HG02588 (cell line): ENCODE results near the gene GALNT16.

Source experiments
- ATAC-seq: cut with Tn5 transposase; IDR thresholded peaks from one replicate; pipeline ENCODE4 v1.9.1; 2021; ENCODE audit warnings: mild to moderate bottlenecking, moderate library complexity; ENCODE audit not compliant: unreplicated experiment

GALNT16 gene

DNA sequence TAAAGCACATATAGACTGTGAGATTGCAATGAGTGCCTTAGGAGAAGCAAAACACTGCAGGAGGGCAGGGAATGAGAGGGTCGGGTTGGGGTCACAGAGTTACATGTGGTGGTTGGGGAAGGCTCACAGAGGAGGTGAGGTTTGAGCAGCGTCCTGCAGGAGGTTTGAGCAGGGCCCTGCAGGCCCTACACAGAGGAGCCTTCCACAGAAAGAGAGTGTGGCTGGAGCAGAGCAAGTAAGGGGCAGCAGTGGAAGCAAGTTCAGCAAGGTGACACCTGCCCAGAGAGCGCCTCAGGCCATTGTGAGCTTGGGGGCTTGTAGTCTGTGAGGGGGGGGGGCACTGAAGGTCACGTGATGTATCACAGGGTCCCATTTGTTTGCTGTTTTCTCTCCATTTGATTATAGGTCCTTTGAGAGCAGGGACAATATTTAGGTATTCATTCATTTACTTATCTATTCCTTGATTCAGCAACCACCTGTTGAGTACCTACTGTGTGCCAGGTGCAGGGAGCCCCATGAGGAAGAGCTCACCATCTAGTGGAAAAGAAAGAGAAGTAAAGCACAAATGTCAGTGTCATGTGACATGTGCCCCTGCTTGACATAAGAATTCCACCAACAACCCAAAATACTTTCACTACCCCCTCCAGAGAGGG is 56.6 kb downstream of the GALNT16 start:
- no peak for ATAC-seq

DNA sequence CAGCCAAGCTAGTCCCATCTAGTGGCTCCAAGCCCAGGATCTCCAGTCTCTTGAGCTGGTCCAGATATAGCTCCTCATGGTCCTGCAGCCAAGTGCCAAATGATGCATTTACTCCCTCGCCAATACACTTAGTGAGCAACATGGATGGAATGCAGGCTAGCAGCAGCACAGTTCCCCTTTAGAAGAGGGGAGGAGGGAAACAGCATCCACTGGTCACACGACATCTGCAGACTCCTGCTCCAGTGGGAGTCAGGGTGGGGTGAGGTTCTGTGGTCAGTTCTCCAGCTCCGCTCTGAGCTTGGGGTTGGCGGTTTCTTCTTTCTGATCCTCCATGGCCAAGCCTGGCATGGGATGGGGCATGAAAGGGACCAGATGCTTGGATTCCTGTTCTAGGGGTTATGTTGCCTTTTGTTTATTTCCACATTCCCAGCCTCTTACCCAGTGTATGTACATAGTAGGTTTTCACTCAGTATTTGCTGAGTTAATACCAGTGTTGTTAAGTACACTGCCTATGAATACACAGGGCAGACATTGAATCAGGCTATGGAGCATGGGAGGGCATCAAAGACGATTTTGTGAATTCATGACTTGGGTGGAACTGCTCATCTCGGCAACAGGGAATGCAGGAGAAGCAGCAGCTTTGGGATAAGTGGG is 57.3 kb downstream of the GALNT16 start:
- ATAC-seq = no peak

DNA sequence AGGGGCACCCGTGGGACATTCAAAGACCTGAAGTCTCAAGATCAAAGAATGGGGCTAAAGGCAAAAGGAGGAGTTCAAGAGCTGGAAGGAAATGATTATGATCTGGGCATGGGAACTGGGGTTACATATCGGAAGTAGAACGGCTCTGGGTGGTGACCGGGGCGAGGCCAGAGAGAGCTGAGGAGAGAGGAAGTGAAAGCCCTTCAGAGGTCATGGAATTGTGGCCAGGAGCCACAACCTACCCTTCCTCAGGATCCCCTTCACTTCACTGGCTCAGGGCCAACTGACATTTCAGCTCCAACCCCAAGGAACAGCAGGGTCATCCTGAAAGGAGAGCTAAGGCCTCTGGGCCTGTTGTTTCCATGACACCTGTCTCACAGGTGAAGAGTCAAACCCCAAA is 57.8 kb downstream of the GALNT16 start:
- ATAC-seq = no peak

DNA sequence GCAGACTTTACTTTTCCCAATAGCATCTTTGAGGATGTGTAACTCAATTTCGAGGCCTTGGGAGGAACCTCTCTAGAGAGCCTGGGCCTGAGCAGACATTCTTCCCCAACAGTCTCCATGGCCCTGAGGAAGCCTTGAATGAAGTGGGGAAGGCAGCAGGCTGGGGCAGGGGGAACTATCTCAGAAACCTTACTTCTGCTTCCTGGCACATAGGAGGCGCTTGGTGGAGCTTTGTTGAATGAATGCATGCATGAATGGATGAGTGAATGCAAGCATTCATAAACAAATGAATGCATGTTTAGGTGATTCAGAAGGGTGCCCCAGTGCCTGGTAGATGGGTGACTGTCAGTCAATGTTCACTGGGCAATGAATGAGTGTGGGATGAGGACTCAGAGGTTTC is 58.3 kb downstream of the GALNT16 start:
- ATAC-seq = no peak

DNA sequence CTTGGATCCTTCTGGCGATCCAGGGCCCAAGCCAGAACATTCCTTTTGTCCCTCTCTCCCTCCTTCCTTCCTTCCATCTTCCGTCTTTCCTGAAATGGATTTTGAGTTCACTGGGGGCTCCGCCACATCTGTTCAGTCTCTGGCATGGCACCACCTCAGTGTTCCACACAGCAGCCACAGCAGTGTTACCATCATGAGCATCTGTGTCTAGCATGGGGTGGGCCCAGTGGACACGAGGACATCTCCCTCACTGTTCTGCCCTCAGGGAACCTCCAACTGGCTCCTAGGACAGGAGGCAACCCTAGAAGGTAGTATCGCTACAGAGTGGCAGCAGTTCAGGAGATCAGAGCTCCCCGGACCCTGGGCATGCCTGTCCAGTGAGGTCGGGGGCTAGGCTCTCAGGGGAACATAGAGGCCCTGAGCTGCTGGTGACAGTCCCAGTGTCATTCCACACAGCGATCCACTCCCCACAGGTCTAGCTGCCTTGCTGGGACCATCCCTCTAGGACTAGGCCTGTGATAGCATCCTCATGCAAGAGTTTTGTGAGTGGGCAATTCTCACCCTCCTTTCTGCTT is 59.0 kb downstream of the GALNT16 start:
- ATAC-seq = no peak

DNA sequence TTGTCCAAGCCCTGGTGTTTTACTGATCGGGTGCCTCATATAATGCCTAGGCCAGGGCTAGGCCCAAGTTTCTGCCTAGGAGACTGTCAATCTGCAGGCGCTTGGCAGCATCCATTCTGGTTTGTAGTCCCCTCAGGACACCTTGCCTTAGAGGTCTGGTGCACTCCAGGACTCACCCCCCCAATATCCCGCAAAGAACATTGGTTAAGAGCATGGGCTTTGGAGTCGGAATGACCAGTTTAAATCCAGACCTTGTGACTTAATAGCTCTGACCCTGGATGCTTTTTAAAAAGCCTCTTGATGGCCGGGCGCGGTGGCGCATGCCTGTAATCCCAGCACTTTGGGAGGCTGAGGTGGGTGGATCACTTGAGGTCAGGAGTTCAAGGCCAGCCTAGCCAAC is 60.0 kb downstream of the GALNT16 start:
- ATAC-seq = no peak

DNA sequence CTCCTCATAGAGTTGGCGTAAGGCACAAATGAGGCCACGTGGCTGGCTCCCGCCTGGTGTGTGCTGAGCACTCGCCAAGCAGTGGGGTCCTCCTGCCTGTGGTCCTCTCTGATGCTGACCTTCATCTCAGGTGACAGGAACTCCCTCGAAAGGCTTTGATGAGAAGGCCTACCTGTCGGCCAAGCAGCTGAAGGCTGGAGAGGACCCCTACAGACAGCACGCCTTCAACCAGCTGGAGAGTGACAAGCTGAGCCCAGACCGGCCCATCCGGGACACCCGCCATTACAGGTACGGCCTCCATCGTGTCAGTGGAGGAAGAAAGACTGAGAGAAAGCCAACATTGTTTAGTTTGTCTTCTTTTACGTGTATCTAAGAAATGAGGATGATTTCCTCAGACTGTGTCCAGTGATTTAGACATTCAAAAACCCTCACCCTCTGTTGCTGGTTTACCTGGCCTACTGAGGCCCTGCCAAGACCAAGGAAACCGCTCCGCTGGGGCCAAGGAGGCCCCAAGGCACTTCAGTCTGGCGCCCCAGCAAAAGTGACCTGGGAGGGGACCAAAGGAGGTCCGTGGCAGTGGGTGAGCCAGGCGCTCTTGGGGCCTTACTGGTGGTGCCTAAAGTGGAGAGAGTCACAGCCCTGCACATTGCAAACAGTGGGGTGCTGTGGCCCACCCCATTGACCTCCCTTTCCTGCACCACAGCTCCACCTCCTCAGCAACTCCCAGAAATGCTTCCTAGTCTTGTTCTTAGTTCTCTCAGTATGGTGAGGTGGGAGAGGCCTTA is 60.8 kb downstream of the GALNT16 start:
- no peak for ATAC-seq

DNA sequence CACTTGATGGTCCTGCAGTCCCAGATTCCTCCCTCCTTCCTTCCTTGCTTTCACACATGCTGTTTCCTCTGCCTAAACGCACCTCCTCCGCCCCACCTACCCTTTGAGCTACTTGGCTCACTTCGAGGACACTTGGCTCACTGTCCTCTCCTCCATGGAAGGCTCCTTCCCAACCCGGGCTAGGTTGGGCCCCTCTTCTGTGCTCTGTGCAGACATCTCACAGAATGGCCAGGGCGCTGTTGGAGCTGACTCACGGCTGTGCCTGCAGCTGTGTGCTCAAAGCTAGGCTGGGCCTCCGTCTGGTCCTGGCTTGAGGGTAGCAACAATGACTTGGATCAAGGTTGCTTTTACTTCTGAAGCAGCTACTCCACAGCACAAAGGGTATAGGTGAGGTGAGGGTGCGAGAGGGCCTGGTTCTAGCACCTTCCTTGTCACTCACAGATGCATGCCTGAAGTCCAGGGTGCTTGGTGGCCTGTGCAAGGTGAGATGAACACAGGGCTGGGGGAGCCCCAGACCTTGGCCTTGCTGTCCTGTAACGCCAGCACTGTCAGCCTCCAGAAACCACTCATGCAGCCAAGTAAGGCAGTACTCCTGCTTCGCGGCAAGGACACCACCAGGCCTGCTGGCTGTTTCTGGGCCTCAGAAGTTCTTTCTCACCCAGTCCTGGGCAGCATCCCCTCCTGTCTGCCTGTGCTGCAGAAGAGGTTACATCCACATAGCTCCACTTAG is 61.8 kb downstream of the GALNT16 start:
- ATAC-seq = no peak

DNA sequence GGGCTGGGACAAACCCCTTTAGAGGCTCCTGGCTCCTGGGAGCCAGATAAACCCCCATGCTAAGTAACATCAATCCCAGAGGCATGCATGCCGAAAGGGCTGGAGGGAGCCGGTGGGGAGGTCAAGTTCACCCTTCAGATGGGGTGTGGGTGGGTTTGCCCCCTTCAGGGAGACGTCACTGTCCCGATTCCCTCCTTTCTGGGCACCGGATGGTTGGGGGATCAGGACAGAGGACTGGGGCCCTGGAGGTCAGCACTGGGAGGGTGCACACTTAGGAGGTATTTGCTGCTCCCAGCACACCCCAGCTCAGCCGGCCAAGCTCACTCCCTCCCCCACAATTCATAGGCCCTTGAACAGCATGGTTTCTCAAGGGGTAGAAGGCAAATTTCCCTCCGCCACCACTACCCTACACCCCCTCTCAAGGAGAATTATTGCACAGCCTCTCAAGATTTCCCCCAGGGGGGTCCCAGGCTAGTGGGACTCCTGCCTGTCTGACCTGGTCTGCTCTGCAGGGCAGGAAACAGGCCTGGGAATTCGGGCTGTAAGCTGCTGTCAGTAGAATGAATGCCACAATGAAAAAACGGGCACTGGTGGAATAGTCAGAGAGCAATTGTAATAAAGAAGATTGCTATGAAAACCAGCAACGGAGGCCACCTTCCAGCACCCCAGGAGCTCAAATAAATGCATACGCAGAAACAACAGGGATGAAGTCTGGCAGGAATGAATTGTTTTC is 63.5 kb downstream of the GALNT16 start:
- ATAC-seq = no peak

DNA sequence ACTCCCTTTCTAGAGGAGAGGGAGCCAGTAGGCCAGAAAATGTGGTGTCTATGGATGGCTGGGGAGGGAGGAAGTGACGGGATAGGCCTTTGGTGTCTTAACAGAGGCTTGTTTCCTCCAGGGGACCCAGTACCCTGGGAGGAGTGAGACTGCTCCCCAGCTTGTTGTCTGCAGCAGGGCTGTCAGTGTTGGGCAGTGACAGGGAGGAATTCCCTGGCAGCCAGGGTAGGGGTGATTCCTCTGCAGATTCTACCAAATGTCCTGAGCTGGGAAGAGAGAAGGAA is 64.0 kb downstream of the GALNT16 start:
- no peak for ATAC-seq

DNA sequence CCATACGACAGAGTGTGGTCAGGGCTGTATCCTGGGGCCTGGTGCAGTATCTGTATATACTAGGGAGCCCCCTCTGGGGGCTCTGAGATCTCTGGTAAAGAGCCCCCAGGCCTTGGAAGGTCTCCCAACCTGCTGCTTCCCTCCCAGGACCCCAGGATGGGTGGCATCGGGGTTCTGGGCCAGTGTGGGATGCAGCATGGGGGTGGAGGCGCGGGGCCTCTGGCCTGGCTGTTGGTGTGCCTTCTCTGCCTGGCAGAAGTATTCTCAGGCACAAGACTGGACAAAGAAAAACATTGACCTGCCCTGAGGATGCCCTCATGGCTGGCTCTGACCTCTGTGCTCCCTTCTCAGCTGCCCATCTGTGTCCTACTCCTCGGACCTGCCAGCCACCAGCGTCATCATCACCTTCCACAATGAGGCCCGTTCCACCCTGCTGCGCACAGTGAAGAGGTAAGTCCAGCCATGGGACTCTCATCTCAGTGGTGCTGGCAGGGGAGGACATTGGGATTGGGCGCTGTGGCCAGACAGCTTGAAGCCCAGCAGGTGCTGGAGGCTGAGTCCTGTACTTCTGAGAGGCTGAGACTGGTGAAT is 64.5 kb downstream of the GALNT16 start:
- ATAC-seq = no peak

DNA sequence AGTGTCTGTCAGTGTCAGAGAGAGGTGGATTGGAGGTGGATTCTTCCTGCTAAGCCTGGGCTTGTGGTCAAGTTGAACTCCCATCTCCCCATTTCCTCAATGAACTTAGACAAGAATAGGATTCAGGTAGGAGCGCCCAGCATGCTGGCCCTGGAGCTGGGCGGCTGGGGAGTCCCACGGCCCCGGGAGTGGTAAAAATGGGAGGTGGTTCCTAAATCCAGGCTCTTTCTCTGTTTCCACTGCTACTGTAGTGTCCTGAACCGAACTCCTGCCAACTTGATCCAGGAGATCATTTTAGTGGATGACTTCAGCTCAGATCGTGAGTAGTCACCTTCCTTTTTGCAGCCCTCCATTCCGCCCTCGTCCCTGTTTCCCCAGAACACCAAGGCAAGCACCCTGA is 65.1 kb downstream of the GALNT16 start:
- no peak for ATAC-seq

DNA sequence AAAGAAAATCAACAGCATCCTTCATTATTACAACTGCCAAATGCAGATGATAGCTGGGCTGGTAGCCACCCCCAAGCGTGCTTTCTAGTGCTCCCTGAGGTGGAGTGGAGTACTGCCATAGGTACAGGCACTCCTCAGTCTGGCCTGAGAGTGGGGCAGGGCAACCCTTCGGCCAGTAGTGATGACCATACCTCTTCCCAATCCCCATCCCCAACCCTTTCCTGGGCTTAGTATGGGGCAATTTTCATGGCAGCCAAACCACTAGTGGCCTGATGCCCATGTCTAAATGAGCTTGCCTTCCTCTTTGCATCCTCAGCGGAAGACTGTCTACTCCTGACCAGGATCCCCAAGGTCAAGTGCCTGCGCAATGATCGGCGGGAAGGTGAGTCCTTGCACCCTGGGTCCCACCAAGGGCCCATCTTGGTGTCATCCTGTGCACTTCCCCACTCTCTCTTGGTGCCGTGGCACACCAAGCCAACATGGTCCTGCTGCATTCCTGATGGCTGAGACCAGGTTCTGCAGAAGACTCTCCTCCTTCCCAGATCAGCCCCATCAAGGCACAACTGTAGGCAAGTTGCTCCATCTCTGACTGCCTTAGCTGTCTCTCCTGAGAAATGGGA is 65.8 kb downstream of the GALNT16 start:
- ATAC-seq = no peak

DNA sequence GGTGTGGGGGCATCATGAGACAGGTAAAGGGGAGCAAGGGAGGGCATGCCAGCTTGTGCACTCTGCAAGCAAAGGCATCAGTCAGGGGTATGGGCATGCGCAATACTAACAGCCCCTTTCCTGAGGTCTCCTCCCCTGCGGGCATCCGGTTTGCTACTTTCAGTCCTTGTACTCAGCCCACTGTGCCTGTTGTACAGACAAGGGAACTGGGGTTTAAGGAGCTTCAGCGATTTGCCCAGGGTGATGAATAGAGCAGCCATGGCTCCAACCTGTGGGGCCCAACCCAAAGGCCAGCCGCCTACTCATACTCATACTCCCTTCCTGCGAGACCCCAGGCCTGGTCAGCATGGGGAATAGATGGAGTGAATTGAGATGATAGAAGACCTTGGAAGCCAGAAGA is 66.7 kb downstream of the GALNT16 start:
- no peak for ATAC-seq

DNA sequence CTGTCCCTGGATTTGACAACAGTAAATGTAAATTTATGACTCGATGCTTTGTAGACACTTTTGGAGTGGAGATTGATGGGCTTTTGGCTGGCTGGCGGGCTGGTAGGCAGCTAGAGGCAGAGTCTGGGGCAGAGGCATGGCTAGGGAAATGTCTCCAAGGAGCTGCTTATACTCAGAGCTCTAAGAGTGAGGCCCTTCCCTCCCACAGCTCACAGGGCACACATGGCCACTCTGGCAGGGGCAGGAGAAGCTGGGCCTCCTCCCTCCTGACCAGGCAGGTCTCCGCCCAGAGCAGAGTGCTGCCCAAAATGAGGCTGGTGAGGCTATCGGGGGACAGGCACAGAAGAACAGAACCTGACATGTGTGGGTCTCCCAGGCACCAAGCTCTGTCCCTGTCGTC is 67.5 kb downstream of the GALNT16 start:
- ATAC-seq = no peak

DNA sequence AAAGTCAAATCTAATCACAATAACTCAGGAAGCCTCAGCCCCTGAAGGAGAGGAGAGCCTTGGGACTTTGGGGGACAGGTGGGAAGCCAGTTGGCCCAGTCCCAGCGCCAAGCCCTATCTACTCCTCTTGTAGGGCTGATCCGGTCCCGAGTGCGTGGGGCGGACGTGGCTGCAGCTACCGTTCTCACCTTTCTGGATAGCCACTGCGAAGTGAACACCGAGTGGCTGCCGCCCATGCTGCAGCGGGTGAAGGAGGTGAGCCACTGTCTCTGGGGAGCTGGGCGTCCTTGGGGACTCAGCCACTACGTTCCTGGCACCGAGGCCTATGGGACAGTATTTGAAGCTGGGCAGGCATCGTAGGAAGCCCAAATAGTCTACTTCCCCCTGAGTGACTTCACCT is 68.4 kb downstream of the GALNT16 start:
- ATAC-seq = no peak

DNA sequence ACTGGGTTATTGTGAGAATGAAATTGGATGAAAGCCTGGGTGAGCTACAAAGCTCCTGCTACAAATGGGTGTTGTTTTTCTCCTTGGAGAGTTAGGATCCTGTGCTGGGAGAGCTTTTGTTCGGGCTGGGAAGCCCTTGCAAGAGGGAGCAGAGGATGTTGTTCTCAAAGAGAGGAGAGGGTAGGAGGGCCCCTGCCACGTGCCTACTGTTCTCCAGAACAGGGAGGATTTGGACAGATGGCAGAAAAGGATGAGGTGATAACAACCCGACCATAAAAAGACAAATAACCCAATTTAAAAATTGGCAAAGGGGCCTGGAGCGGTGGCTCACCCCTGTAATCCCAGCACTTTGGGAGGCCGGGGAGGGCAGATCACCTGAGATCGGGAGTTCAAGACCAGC is 68.8 kb downstream of the GALNT16 start:
- no peak for ATAC-seq

DNA sequence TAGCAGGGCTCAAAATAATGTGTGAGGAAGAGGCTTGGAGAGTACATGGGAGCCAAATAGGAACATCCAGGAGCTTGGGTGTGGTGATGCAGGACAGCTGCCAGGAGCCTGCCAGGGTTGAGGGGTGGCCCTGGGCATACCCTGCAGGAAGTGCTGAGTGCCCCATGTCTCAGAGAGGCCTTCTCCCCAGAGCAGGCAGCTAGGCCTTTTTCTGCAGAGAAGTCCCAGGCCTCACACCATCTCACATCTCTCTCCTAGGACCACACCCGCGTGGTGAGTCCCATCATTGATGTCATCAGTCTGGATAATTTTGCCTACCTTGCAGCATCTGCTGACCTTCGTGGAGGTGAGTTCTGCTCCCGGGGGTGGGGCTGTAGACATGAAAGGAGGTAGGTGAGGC is 71.2 kb downstream of the GALNT16 start:
- no peak for ATAC-seq

DNA sequence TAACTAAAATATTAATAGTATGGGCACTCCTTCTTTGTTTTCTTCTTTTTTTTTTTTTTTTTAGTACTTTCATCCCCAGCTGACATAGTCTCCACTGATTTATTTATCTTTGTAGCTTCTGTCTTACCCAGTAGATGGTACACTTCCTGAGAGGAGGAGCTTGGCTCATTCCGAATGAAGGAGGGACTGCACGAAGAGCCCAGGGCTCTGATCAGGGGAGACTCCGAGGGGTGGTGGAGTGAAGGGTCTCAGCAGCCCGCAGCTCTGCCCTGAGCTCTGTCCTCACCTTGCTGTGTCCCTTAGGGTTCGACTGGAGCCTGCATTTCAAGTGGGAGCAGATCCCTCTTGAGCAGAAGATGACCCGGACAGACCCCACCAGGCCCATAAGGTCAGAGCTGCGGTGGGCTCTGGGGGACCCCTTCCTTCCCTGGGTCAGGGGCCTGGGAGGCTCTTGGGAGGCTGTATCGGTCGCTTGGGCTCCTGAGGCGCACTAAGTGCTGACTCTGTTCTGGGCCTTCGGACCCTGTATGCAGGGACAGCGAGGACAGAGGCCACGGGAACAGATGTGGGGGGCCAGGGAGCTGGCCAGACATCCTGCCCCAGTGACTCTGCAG is 72.9 kb downstream of the GALNT16 start:
- ATAC-seq = no peak
